Naive thymus-derived CD4-positive, alpha-beta T cell (primary cell): Measurements from ENCODE around the gene SPEF2. TPM values are rescaled to one million over a fixed set of nuclear protein-coding genes. Genes with fewer than 3 reads are reported as not detected.

Experiments used
- ATAC-seq: fragments of 150-1000 bp; cut with Tn5 transposase; 2 replicates; pipeline ENCODE4 v1.10.0; 2021; ENCODE audit warnings: mild to moderate bottlenecking, moderate library complexity
- CTCF ChIA-PET: fragments of 350-600 bp; sonication (Branson Sonifier 250); formaldehyde crosslinking; loops from one replicate; lab custom pipeline; 2021; ENCODE audit warnings: antibody characterized with exemption; lab: Charles Lee
- POLR2A ChIA-PET: fragments of 350-600 bp; sonication (Branson Sonifier 250); formaldehyde crosslinking; loops from one replicate; lab custom pipeline; 2021; ENCODE audit warnings: antibody characterized with exemption, inconsistent platforms; lab: Charles Lee
- DNase-seq, 9 donors: peaks; one replicate each; pipeline versions ENCODE4 v3.0.0 to v3.0.0-alpha.2; 2020 to 2022; ENCODE audit warnings: mixed read lengths in 1 of 9
- H3K27ac ChIP-seq: one replicate; pipeline ENCODE4 v1.7.0; 2013; ENCODE audit warnings: mild to moderate bottlenecking, low read depth, low read length, moderate library complexity
- H3K27me3 ChIP-seq, 2 donors: one replicate each; pipeline ENCODE4 v1.7.0; 2013; ENCODE audit warnings: low read length in 2 of 2, mild to moderate bottlenecking in 2 of 2, moderate library complexity in 2 of 2; ENCODE audit not compliant: control insufficient read depth in 2 of 2, insufficient read depth in 2 of 2
- H3K36me3 ChIP-seq, 3 experiments: 1 replicate in 2 of 3; 2 replicates in 1 of 3; pipeline ENCODE4 v1.7.0; 2013; ENCODE audit warnings: low read length in 3 of 3, mild to moderate bottlenecking in 3 of 3, moderate library complexity in 1 of 3; ENCODE audit not compliant: insufficient read depth in 3 of 3, control insufficient read depth in 2 of 3
- H3K4me1 ChIP-seq, 2 donors: one replicate each; pipeline ENCODE4 v1.7.0; 2013; ENCODE audit warnings: low read length in 2 of 2, mild to moderate bottlenecking in 2 of 2, moderate library complexity in 1 of 2; ENCODE audit not compliant: control insufficient read depth in 2 of 2, insufficient read depth in 2 of 2
- H3K4me3 ChIP-seq: 2 replicates; pipeline ENCODE4 v1.7.0; 2013; ENCODE audit warnings: mild to moderate bottlenecking, low read length
- H3K9me3 ChIP-seq, 3 experiments: 1 replicate in 2 of 3; 2 replicates in 1 of 3; pipeline ENCODE4 v1.7.0; 2013; ENCODE audit warnings: low read length in 3 of 3; ENCODE audit not compliant: control insufficient read depth in 2 of 3
- H3K27ac Mint-ChIP-seq, 9 donors: one replicate each; pipeline ENCODE4 v1.8.0; 2020 to 2022; ENCODE audit warnings: mixed read lengths in 9 of 9, mild to moderate bottlenecking in 8 of 9, moderate library complexity in 5 of 9, inconsistent platforms in 2 of 9
- H3K27me3 Mint-ChIP-seq, 5 donors: one replicate each; pipeline ENCODE4 v1.8.0; 2021 to 2022; ENCODE audit warnings: mixed read lengths in 5 of 5, mild to moderate bottlenecking in 1 of 5
- H3K36me3 Mint-ChIP-seq, 5 donors: one replicate each; pipeline ENCODE4 v1.8.0; 2020 to 2022; ENCODE audit warnings: mixed read lengths in 5 of 5, mild to moderate bottlenecking in 3 of 5, inconsistent platforms in 1 of 5
- H3K4me1 Mint-ChIP-seq, 7 donors: one replicate each; pipeline ENCODE4 v1.8.0; 2020 to 2022; ENCODE audit warnings: mixed read lengths in 7 of 7, mild to moderate bottlenecking in 3 of 7, inconsistent platforms in 1 of 7
- H3K4me3 Mint-ChIP-seq, 10 donors: one replicate each; pipeline ENCODE4 v1.8.0; 2020 to 2022; ENCODE audit warnings: mild to moderate bottlenecking in 10 of 10, mixed read lengths in 10 of 10, moderate library complexity in 6 of 10, inconsistent platforms in 2 of 10
- H3K9me3 Mint-ChIP-seq, 11 donors: one replicate each; pipeline ENCODE4 v1.8.0; 2020 to 2022; ENCODE audit warnings: mixed read lengths in 11 of 11, mild to moderate bottlenecking in 4 of 11, inconsistent platforms in 1 of 11, moderate library complexity in 1 of 11
- intact Hi-C, 2 donors: fragments of 100-400 bp; cut with micrococcal nuclease; formaldehyde crosslinking; loops; one replicate each; pipeline ENCODE4 v1.15.1; 2023
- polyA plus RNA-seq, 2 donors: library from polyadenylated mRNA; unstranded; fragments of 300-500 nt; fragmentation: Illumina TruSeq; gene quantifications; one replicate each; pipeline ENCODE4 v1.2.3, GENCODE V29; 2021
- total RNA-seq, 6 experiments: library from RNA in 5 of 6; stranded (reverse) in 5 of 6; gene quantifications; 1 replicate in 5 of 6; 2 replicates in 1 of 6; pipeline ENCODE4 v1.2.3 and lab custom pipeline; 2021 to 2026

SPEF2 gene
- total and polyA plus RNA-seq, 7 experiments from 2014 or later: 5.5 to 13.5 (median 7.7) TPM

DNA sequence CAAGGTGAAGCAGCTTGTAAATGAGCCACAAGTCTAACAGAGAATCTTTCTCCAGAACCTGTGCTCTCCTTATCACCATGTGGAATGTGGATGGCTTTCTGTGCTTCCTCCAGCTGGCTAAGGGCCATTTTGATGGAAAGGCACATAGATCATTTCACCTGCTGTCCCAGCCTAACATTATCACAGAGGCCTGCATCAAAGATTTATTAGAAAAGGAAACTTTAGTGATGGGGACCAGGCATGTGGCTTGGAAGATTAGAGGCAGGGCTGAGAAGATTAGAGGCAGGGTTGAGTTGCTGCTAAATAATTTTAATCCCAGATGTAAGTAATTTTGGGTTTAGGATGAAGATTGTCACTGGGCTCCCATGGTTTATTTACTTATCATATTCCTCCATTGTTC, 6.3 kb downstream of the SPEF2 start:
- H3K36me3 ChIP-seq: no peaks in the 10 kb centered on the region
- peaks cover 0 to 14% (median 3%) of the 10 kb centered on the region in 7 donors for H3K4me1 Mint-ChIP-seq
- DNase-seq (no peak), ATAC-seq (no peak)
- H3K4me1 ChIP-seq: no peaks in the 10 kb centered on the region
- H3K9me3 Mint-ChIP-seq: peaks cover 0 to 2% (median 0%) of the 10 kb centered on the region in 11 donors
- H3K27ac Mint-ChIP-seq: no peak overlapping the region
- H3K4me3 Mint-ChIP-seq: no peak overlapping the region
- peaks cover 5 to 9% (median 7%) of the 10 kb centered on the region in 5 donors for H3K36me3 Mint-ChIP-seq
- ChIA-PET CTCF (no interaction called here), POLR2A (no interaction called here)
- H3K27ac ChIP-seq: no peak overlapping the region
- no peaks in the 10 kb centered on the region for H3K27me3 ChIP-seq
- no peaks in the 10 kb centered on the region for H3K9me3 ChIP-seq
- intact Hi-C loops: no loop called here
- H3K4me3 ChIP-seq: no peak overlapping the region
- H3K27me3 Mint-ChIP-seq: no peaks in the 10 kb centered on the region

DNA sequence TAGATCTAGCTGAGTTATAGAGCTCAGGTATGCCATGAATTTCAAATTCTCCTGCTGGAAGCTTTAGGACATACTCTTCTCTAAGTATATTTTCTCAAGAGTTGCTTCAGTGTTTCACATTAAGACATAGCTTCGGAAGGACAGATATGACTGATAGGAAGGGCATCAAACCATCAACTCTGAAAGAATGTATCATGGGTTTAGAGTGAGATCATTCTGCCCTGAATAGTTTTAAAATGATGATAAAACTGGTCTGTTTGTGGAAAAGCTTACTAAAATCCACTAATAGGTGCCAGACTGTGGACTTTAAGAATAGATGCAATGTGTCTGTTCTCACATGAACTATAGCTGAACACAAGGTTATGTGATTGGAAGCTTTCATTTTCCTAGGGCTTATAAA, 8.4 kb downstream of the SPEF2 start:
- Histone ChIP-seq H3K4me1 (no peaks in the 10 kb centered on the region), H3K4me3 (no peak overlapping the region), H3K36me3 (peaks cover 0 to 4% (median 0%) of the 10 kb centered on the region in 3 experiments), H3K27me3 (no peaks in the 10 kb centered on the region), H3K27ac (no peak overlapping the region), H3K9me3 (no peaks in the 10 kb centered on the region)
- Mint-ChIP-seq H3K4me1 (peaks cover 0 to 6% (median 0%) of the 10 kb centered on the region in 7 donors), H3K4me3 (no peak overlapping the region), H3K36me3 (peaks cover 16 to 24% (median 21%) of the 10 kb centered on the region in 5 donors), H3K27me3 (no peaks in the 10 kb centered on the region), H3K9me3 (peaks cover 0 to 7% (median 2%) of the 10 kb centered on the region in 11 donors), H3K27ac (no peak overlapping the region)
- CTCF ChIA-PET: interaction anchor here (0.6 to 1.9 kb wide), 3 partner anchors 9 to 1150 kb away, joined by 3 to 5 read pairs (median 4); no protein-coding TSS in a partner anchor
- no peak for DNase-seq
- no peak for ATAC-seq
- POLR2A ChIA-PET: no interaction called here
- intact Hi-C loops: no loop called here

DNA sequence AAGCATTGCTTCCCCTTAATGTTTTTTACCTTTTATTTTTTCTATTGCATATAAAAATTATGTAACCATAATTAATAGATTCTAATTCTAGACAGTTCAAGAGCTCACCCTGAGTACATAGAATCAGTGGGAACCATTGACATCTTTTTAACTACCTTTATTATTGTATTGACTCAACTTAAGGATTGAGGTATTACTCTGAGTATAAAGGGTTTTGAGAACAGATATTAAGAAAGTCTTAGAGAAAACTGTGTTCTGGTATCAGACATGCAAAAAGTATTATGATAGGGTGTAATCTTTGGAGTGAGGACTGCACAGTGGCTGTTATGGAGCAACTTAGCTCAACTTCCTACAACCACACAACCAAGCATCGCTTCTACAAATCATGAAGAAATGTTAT, 8.9 kb downstream of the SPEF2 start:
- H3K9me3 ChIP-seq: no peaks in the 10 kb centered on the region
- H3K4me3 ChIP-seq: no peak overlapping the region
- intact Hi-C loops: no loop called here
- no peak overlapping the region for H3K27ac Mint-ChIP-seq
- no peaks in the 10 kb centered on the region for H3K27me3 Mint-ChIP-seq
- no peak overlapping the region for H3K27ac ChIP-seq
- H3K27me3 ChIP-seq: no peaks in the 10 kb centered on the region
- H3K36me3 ChIP-seq: peaks cover 0 to 4% (median 0%) of the 10 kb centered on the region in 3 experiments
- ATAC-seq: no peak
- peaks cover 0 to 6% (median 0%) of the 10 kb centered on the region in 7 donors for H3K4me1 Mint-ChIP-seq
- peaks cover 20 to 28% (median 25%) of the 10 kb centered on the region in 5 donors for H3K36me3 Mint-ChIP-seq
- POLR2A ChIA-PET: no interaction called here
- CTCF ChIA-PET: interaction anchor here (0.9 to 1.9 kb wide), 2 partner anchors 9 to 1150 kb away, joined by 4 to 5 read pairs; no protein-coding TSS in a partner anchor
- H3K4me3 Mint-ChIP-seq: no peak overlapping the region
- DNase-seq: no peak
- peaks cover 0 to 8% (median 2%) of the 10 kb centered on the region in 11 donors for H3K9me3 Mint-ChIP-seq
- H3K4me1 ChIP-seq: no peaks in the 10 kb centered on the region

DNA sequence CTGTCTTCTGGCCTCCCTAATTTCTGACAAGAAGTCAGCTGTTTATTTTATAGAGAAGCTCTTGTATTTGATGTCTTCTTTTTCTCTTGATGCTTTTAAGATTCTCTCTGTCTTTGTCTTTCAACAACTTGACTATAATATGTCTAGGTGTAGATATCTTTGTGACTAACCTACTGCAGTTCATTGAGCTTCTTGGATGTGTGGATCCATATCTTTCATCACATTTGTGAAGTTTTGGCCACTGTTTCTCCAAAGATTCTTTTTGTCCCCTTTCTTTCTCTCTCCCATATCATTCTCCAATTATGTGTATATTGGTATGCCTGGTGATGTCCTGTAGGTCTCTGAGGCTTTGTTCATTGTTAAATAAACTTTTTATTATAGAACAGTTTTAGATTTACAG, 16.7 kb downstream of the SPEF2 start:
- DNase-seq (no peak), ATAC-seq (no peak)
- peaks cover 0 to 5% (median 0%) of the 10 kb centered on the region in 3 experiments for H3K9me3 ChIP-seq
- ChIA-PET CTCF (no interaction called here), POLR2A (no interaction called here)
- H3K4me1 ChIP-seq: no peaks in the 10 kb centered on the region
- intact Hi-C loops: no loop called here
- H3K36me3 ChIP-seq: peaks cover 0 to 10% (median 0%) of the 10 kb centered on the region in 3 experiments
- H3K27ac ChIP-seq: no peak overlapping the region
- H3K4me1 Mint-ChIP-seq: no peaks in the 10 kb centered on the region
- no peaks in the 10 kb centered on the region for H3K27me3 ChIP-seq
- no peaks in the 10 kb centered on the region for H3K27me3 Mint-ChIP-seq
- peaks cover 44 to 80% (median 73%) of the 10 kb centered on the region in 5 donors for H3K36me3 Mint-ChIP-seq
- H3K9me3 Mint-ChIP-seq: peaks cover 0 to 50% (median 20%) of the 10 kb centered on the region in 11 donors
- H3K4me3 Mint-ChIP-seq: no peak overlapping the region
- H3K4me3 ChIP-seq: no peak overlapping the region
- H3K27ac Mint-ChIP-seq: no peak overlapping the region

DNA sequence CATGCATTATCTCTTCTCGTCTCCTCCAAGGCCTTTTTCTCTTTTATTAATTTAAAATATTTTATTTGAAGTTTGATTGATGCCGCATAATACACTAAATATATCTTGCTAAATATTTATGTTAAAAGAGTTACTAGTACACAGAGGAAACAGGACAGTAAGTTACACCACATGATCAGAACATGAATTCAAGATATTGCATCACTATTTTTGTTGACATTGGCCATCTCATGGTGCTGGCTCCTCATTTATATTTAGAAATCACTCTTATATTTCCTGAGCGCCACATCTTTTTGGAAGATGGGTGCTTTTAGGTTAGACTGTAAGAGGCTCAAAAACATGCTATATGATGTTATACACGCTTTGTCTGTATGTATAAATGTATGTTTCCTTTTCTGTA, 23.0 kb downstream of the SPEF2 start:
- H3K36me3 ChIP-seq: no peaks in the 10 kb centered on the region
- Mint-ChIP-seq H3K27ac (no peak overlapping the region), H3K4me1 (peaks cover 0 to 2% (median 0%) of the 10 kb centered on the region in 7 donors), H3K4me3 (no peak overlapping the region), H3K27me3 (no peaks in the 10 kb centered on the region), H3K9me3 (peaks cover 0 to 6% (median 3%) of the 10 kb centered on the region in 11 donors), H3K36me3 (peaks cover 21 to 62% (median 45%) of the 10 kb centered on the region in 5 donors)
- no peak overlapping the region for H3K4me3 ChIP-seq
- H3K9me3 ChIP-seq: no peaks in the 10 kb centered on the region
- H3K27ac ChIP-seq: no peak overlapping the region
- H3K4me1 ChIP-seq: no peaks in the 10 kb centered on the region
- H3K27me3 ChIP-seq: no peaks in the 10 kb centered on the region
- intact Hi-C loops: no loop called here
- POLR2A ChIA-PET: no interaction called here
- ATAC-seq (no peak), DNase-seq (no peak)
- CTCF ChIA-PET: no interaction called here

DNA sequence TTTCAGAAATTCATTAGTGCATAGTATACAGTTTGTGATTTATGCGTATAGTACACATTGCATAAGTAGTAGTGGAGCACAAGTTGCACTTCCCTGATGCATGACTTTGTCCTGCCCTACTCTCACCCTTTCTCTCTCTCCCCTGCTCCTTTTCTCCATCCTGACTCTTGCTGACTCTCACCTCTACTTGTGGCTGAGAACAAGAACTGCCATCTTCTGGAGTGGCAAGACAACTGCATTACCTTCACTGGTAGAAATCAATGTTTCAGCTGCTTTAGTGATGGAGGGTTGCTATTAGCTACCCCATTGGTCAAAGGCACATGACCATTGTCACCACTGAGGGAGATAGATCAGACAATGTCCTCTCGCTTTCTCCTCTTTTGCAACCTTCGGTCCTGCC, 26.9 kb downstream of the SPEF2 start:
- no peak overlapping the region for H3K27ac ChIP-seq
- ChIA-PET POLR2A (no interaction called here), CTCF (interaction anchor here (0.7 to 3.0 kb wide), 3 partner anchors 23 to 281 kb away, joined by 3 to 18 read pairs (median 4); no protein-coding TSS in a partner anchor)
- no peak overlapping the region for H3K4me3 ChIP-seq
- no peaks in the 10 kb centered on the region for H3K4me1 ChIP-seq
- ATAC-seq (no peak), DNase-seq (no peak)
- peaks cover 12 to 48% (median 28%) of the 10 kb centered on the region in 5 donors for H3K36me3 Mint-ChIP-seq
- H3K4me3 Mint-ChIP-seq: no peak overlapping the region
- no peaks in the 10 kb centered on the region for H3K9me3 ChIP-seq
- no peaks in the 10 kb centered on the region for H3K27me3 Mint-ChIP-seq
- intact Hi-C loops: no loop called here
- no peaks in the 10 kb centered on the region for H3K27me3 ChIP-seq
- no peaks in the 10 kb centered on the region for H3K9me3 Mint-ChIP-seq
- H3K36me3 ChIP-seq: no peaks in the 10 kb centered on the region
- no peak overlapping the region for H3K27ac Mint-ChIP-seq
- peaks cover 0 to 2% (median 0%) of the 10 kb centered on the region in 7 donors for H3K4me1 Mint-ChIP-seq

DNA sequence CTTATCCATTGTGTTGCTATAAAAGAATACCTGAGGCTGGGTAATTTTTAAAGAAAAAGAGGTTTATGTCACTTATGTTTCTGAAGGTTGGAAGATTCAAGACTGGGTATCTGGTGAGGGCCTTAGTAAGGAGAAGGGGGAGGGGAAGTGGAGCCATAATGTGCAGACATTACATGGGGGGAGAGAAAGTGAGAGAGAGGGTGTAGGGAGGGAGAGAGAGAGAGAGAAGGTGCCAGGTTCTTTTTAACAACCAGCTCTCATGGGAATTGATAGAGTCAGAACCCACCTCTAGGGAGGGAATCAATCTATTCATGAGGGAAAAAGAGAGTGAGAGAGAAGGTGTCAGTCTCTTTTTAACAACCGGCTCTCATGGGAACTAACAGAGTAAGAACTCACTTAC, 29.5 kb downstream of the SPEF2 start:
- no peak for ATAC-seq
- no peak overlapping the region for H3K27ac ChIP-seq
- Mint-ChIP-seq H3K27me3 (no peaks in the 10 kb centered on the region), H3K9me3 (no peaks in the 10 kb centered on the region), H3K4me3 (no peak overlapping the region), H3K36me3 (peaks cover 8 to 36% (median 19%) of the 10 kb centered on the region in 5 donors), H3K27ac (peak overlapping the region in 2 of 9 donors; percentile 17 to 33), H3K4me1 (peaks cover 0 to 11% (median 7%) of the 10 kb centered on the region in 7 donors)
- no peaks in the 10 kb centered on the region for H3K27me3 ChIP-seq
- peaks cover 0 to 6% of the 10 kb centered on the region in 2 donors for H3K4me1 ChIP-seq
- intact Hi-C loops: no loop called here
- H3K9me3 ChIP-seq: no peaks in the 10 kb centered on the region
- DNase-seq: no peak
- H3K36me3 ChIP-seq: no peaks in the 10 kb centered on the region
- no peak overlapping the region for H3K4me3 ChIP-seq
- ChIA-PET POLR2A (no interaction called here), CTCF (interaction anchor here (0.6 to 6.9 kb wide), 2 partner anchors 279 to 289 kb away, joined by 7 to 137 read pairs; no protein-coding TSS in a partner anchor)
